LoVo (cell line): ENCODE measurements around the gene PARP6.

ENCODE experiments used
- DNase-seq: peaks from one replicate; pipeline ENCODE4 v3.0.0-alpha.2; 2016; ENCODE audit warnings: low spot score

PARP6 gene

GRCh38 chr15:72199721-72200212, 72.6 kb downstream of the PARP6 start:
- peak; percentile 73 for DNase-seq

- DNase-seq = no peak
Observed at GRCh38 chr15:72199205-72199515, 73.2 kb downstream of the PARP6 start.

- DNase-seq = no peak
Observed at GRCh38 chr15:72198356-72199204, 73.8 kb downstream of the PARP6 start.

- DNase-seq = no peak
Observed at GRCh38 chr15:72197460-72198355, 74.6 kb downstream of the PARP6 start, which contains the start of gene GRAMD2A. Gene GRAMD2A (minus strand): TSS chr15:72197787.

GRCh38 chr15:72197041-72197459, 75.3 kb downstream of the PARP6 start:
- DNase-seq = no peak

GRCh38 chr15:72196409-72197040, 75.8 kb downstream of the PARP6 start:
- no peak for DNase-seq

GRCh38 chr15:72195101-72195511, 77.2 kb downstream of the PARP6 start:
- DNase-seq = no peak

GRCh38 chr15:72193836-72194396, 78.4 kb downstream of the PARP6 start:
- no peak for DNase-seq

GRCh38 chr15:72192416-72192815, 79.9 kb downstream of the PARP6 start:
- DNase-seq = no peak
